Prostate gland (tissue), 2 donors: ENCODE results near the gene AOAH. TPM values are rescaled to one million over a fixed set of nuclear protein-coding genes. Genes with fewer than 3 reads are reported as not detected.

Experiments
- DNase-seq: peaks from one replicate; pipeline ENCODE4 v3.0.0-alpha.2; 2019; ENCODE audit warnings: low spot score
- H3K27ac ChIP-seq, 2 donors: fragments of 200-600 bp; sonication (generic); 2 replicates each; pipeline ENCODE4 v1.5.1; 2017 to 2019
- H3K27me3 ChIP-seq: fragments of 200-600 bp; sonication (generic); replicated peaks from 2 replicates; pipeline ENCODE4 v1.5.1; 2019; ENCODE audit not compliant: insufficient read depth
- H3K36me3 ChIP-seq, 2 donors: fragments of 200-600 bp; sonication (generic); 1 replicate in 1 of 2; 2 replicates in 1 of 2; pipeline versions ENCODE4 v1.5.1 to v1.8.1; 2017 to 2019
- H3K4me1 ChIP-seq: fragments of 200-600 bp; sonication (generic); replicated peaks from 2 replicates; pipeline ENCODE4 v1.5.1; 2019
- H3K4me3 ChIP-seq, 2 donors: fragments of 200-600 bp; sonication (generic); 2 replicates each; pipeline ENCODE4 v1.5.1; 2017 to 2019
- H3K9me3 ChIP-seq: fragments of 200-600 bp; sonication (generic); 2 replicates; pipeline ENCODE4 v1.5.1; 2017
- CTCF ChIP-seq, 4 experiments: fragments of 200-600 bp in 2 of 4; fragments of 450-650 bp in 2 of 4; sonication (generic) in 2 of 4; IDR thresholded peaks; 1 replicate in 3 of 4; 2 replicates in 1 of 4; pipeline ENCODE4 v1.5.1; 2016 to 2019; ENCODE audit warnings: antibody characterized with exemption in 4 of 4, mild to moderate bottlenecking in 2 of 4, moderate library complexity in 2 of 4
- POLR2A ChIP-seq: fragments of 450-650 bp; IDR thresholded peaks from one replicate; pipeline ENCODE4 v1.6.1; 2016; ENCODE audit warnings: antibody characterized with exemption, mild to moderate bottlenecking
- POLR2AphosphoS5 ChIP-seq: sonication (generic); formaldehyde crosslinking; IDR thresholded peaks from one replicate; pipeline ENCODE4 v1.6.1; 2017; ENCODE audit warnings: antibody characterized with exemption
- WGBS: methylation state at CpG from one replicate; pipeline ENCODE4 v1.1.5; 2018; 5-methylcytosine and 5-hydroxymethylcytosine counted together
- intact Hi-C: fragments of 100-400 bp; cut with DNase I; formaldehyde crosslinking; loops from one replicate; pipeline ENCODE4 v1.14.2; 2022
- total RNA-seq, 2 donors: library from RNA; depleted of rRNA; stranded (reverse); fragments of >200 nt; gene quantifications; one replicate each; pipeline ENCODE4 v1.1.0, GENCODE V29; 2016

The AOAH gene
- total RNA-seq, 2 donors from 2014 or later, result 4.1 to 4.8 TPM

- TF ChIP-seq POLR2A (no peak), CTCF (IDR thresholded peaks at IDR 0.05) (no peak), POLR2AphosphoS5 (no peak)
- H3K4me3 ChIP-seq, result no peak overlapping the region
- H3K27me3 ChIP-seq, result no peaks in the 10 kb centered on the region
- no peak for DNase-seq
- WGBS, result 85% methylated on average over 3 of the region's 3 CpGs
- H3K36me3 ChIP-seq, result no peaks in the 10 kb centered on the region
- intact Hi-C loops, result no loop called here
- H3K27ac ChIP-seq, result no peak overlapping the region
- H3K9me3 ChIP-seq, result no peaks in the 10 kb centered on the region
- no peaks in the 10 kb centered on the region for H3K4me1 ChIP-seq
Observed at GRCh38 chr7:36734731-36735130, 10.4 kb upstream of the AOAH start.

- no peak for TF ChIP-seq POLR2AphosphoS5
- no peak for TF ChIP-seq POLR2A
- no peak for TF ChIP-seq CTCF (IDR thresholded peaks at IDR 0.05)
- DNase-seq, result no peak
- 92% methylated on average over 3 of the region's 3 CpGs for WGBS
- no peaks in the 10 kb centered on the region for H3K4me1 ChIP-seq
- intact Hi-C loops, result no loop called here
- H3K36me3 ChIP-seq, result no peaks in the 10 kb centered on the region
- no peak overlapping the region for H3K27ac ChIP-seq
- no peaks in the 10 kb centered on the region for H3K27me3 ChIP-seq
- H3K9me3 ChIP-seq, result no peaks in the 10 kb centered on the region
- no peak overlapping the region for H3K4me3 ChIP-seq
Observed at GRCh38 chr7:36733411-36733810, 9.1 kb upstream of the AOAH start.

- Histone ChIP-seq H3K4me3 (no peak overlapping the region), H3K4me1 (no peaks in the 10 kb centered on the region), H3K36me3 (no peaks in the 10 kb centered on the region), H3K27me3 (no peaks in the 10 kb centered on the region), H3K9me3 (no peaks in the 10 kb centered on the region), H3K27ac (no peak overlapping the region)
- 100% methylated on average over 1 of the region's 1 CpG for WGBS
- intact Hi-C loops, result no loop called here
- DNase-seq, result no peak
- TF ChIP-seq POLR2AphosphoS5 (no peak), POLR2A (no peak), CTCF (IDR thresholded peaks at IDR 0.05) (no peak)
Observed at GRCh38 chr7:36732806-36733205, 8.5 kb upstream of the AOAH start.

- DNase-seq, result no peak
- H3K36me3 ChIP-seq, result no peaks in the 10 kb centered on the region
- no peak for TF ChIP-seq POLR2A
- no peak for TF ChIP-seq POLR2AphosphoS5
- TF ChIP-seq CTCF (IDR thresholded peaks at IDR 0.05), result no peak
- no peak overlapping the region for H3K27ac ChIP-seq
- WGBS, result 97% methylated on average over 2 of the region's 2 CpGs
- no peaks in the 10 kb centered on the region for H3K27me3 ChIP-seq
- no peaks in the 10 kb centered on the region for H3K9me3 ChIP-seq
- intact Hi-C loops, result no loop called here
- H3K4me1 ChIP-seq, result no peaks in the 10 kb centered on the region
- no peak overlapping the region for H3K4me3 ChIP-seq
Observed at GRCh38 chr7:36730046-36730445, 5.8 kb upstream of the AOAH start.

GRCh38 chr7:36728143-36728542 lies 3.8 kb upstream of the AOAH start:
- Histone ChIP-seq H3K4me1 (no peaks in the 10 kb centered on the region), H3K9me3 (no peaks in the 10 kb centered on the region), H3K27me3 (no peaks in the 10 kb centered on the region), H3K4me3 (no peak overlapping the region), H3K36me3 (no peaks in the 10 kb centered on the region), H3K27ac (no peak overlapping the region)
- intact Hi-C loops, result no loop called here
- WGBS, result 100% methylated on average over 2 of the region's 2 CpGs
- no peak for DNase-seq
- no peak for TF ChIP-seq POLR2AphosphoS5
- TF ChIP-seq CTCF (IDR thresholded peaks at IDR 0.05), result no peak
- TF ChIP-seq POLR2A, result no peak
